Effector CD4-positive, alpha-beta T cell (primary cell): ENCODE results near the gene EPHA10.
"Not testable (repeated sequence)": the region's sequence is repeated elsewhere in the genome, so short reads cannot be mapped to it uniquely, and the experiment has no call there.

Source experiments
- DNase-seq: peaks from one replicate; pipeline ENCODE4 v3.0.0-alpha.2; 2020

EPHA10 gene

DNA sequence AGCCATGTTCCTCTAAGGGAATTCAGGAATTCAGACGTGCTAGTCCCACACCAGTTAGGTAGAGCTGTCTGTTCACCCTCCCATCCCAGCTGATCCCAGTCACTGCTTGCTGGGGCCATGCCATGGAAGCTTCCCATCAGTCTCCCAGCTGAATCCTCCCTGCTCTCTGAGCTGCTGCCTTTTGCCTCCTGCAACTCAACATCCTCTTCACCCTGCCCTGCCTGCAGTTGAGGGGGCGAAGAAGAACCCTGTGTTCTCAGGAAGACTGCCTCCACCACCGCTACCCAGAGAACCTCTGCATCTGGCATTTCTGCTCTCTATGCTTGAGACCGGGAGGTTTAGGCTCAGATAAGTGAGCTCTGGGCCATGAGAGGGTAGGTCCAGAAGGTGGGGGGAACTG, 56.4 kb downstream of the EPHA10 start:
- no peak for DNase-seq

DNA sequence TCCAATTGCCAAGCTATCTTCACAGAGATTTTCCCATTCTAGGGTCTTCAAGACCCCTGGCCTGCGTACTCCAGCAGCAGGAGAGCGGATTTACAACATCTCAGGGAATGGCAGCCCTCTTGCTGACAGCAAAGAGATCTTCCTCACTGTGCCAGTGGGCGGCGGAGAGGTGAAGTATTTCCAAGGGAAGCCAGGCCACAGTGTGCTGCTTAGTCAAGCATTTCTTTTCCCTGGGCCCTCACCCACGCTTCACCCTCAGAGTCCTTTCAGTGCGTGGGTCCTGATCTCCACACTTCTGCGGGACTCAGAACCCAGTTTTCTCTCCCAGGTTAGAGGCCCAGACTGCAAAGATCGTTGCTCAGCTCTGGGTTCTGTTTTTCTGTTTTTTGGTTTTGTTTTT, 59.5 kb downstream of the EPHA10 start:
- no peak for DNase-seq

DNA sequence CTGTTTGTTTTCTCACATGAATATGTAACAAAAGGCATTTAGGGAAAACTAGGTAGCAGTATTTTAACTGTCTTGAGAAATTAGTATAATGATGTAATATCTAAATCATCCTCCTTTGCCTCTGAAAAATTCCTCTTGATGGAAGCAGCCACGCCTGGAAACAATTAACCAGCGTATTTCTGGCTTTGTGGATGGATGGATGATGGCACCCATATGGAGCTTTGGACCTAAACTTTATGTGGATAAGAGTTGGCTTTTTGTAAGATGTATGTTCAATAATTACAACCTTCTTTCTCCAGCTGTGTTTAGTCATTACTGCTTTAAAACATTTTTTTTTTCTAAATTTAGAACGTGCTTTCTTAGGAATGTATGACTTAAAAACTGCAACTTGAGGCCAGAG, 60.0 kb downstream of the EPHA10 start:
- no peak for DNase-seq

DNA sequence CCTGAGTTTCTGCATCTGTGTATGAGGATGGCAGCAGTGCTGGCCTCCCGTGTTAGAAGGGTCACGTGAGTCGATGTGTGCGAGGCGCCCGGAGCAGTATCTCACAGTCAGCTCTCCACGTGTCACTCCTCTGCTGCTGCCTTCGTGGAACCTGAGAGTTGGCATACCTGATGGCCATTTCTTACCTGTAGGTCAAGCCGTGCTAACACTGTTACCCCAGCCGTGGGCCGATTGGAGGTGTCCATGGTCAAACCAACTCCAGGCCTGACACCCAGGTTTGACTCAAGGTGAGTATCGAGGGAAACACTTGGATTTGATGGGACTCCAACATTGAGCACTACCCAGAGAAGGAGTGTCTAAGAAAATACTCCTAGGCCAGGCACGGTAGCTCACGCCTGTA, 61.9 kb downstream of the EPHA10 start:
- DNase-seq, result no peak

DNA sequence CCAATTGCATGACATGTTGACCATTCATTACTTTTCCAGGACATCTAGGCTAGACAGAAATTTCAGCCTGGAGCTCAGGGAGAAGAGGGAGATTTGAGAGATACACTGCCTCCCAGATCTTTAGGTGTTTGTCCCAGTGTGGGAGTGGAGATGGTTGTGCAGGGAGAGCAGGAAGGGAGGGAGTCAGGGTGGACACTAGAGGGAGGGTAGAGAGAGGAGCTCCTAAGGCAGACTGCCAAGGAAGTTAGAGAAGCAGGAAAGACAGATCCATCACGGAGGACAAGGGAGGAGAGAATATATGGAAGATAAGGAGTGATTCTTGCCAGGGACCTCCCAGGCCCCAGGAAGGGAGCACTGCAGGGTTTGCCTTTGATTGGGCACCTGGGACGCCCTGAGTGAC, 63.9 kb downstream of the EPHA10 start:
- no peak for DNase-seq

DNA sequence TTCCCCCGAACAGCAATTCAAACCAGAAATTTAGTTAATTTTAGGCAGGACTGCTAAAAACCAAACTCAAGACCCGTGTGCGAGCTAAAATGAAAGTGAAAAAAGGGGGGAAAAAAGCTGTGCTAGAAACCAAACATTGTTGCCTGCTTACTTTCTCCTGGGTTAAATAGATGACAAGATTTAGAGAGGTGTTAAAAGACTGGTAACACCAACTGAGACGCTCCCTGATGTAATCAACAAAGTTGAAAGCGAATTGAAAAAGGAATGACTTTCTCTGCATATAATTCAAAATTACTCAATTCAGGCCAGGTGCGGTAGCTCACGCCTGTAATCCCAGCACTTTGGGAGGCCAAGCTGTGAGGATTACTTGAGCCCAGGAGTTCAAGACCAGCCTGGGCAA, 65.8 kb downstream of the EPHA10 start:
- no peak for DNase-seq

DNA sequence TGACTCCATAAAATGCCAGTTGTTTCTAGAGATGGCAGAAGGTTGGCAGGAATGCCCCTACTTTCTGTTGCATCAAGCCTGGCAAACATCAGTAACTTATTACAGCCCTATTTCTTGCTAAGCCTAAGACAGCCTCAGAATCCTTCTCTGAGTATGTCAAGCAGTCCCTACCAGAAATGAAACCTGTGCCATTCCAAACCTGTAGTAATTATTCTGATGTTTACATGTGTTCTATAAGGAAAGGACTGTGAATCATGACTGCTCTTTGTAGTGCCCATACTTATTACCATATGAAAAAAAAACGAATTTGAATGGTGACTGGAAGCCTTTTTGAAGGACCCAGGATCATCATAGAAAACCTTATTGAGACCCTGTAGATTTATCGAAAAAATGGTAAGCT, 67.2 kb downstream of the EPHA10 start:
- DNase-seq, result no peak

DNA sequence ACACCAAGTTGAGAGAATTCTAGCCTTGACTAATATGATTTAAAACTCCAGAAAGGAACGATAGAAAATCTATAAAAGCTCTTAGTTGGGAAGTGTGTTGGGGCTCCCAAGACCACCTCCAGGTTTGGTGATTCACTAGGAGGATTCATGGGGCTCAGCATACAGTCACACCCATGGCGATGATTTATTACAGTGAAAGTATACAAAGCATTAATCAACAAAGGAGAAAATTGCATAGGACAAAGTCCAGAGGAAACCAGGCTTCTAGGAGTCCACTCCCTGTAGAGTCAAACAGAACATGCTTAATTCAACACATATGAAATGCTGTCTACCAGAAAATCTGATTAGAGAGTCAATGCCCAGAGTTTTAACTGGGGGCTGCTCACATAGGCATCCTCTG, 67.8 kb downstream of the EPHA10 start:
- DNase-seq, result no peak

DNA sequence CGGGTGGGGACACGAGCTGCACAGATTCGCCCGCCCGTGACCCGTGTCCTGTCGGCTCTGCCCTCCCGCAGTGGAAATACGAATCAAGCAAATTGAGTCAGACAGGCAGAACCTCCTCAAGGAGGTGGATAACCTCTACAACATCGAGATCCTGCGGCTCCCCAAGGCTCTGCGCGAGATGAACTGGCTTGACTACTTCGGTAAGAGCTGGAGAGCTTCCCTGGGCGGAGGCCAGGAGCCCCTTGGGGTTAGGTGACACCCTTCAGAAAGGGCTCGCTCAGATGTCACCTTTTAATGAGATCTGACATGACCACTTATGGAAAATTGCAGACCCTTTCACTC, 72.1 kb downstream of the EPHA10 start:
- no peak for DNase-seq

DNA sequence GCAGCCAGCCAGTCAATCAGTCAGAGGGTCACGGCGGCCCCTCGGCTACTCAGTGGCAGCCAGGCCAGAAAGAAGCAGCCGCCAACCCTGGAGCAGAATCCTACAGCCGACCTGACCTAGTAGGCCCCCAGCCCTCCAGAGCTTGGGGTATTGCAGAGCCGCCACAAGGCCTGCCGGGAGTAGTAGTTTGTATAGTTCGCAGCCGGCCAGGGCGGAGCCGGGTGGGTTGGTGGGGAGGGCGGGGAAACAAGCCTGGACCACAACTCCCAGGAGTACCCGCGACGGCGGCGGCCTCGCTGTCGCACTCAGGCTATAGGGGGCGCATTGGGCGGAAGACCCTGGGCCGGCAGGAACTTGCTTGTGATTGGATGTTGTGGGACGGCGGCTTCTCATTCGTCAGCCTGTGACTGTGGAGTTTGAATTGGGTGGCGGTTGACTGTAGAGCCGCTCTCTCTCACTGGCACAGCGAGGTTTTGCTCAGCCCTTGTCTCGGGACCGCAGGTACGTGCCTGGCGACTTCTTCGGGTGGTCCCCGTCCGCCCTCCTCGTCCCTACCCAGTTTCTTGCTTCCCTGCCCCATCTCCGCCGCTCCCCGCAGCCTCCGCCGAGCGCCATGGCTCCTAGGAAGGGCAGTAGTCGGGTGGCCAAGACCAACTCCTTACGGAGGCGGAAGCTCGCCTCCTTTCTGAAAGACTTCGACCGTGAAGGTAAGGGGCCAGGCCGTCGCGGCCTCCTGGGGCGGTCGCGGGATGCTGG, 72.7 kb downstream of the EPHA10 start, which contains the start of gene CDCA8:
Gene CDCA8, plus strand, starts transcription at position 439 of the 756 bp plus-strand sequence. Its CDS starts 175 bp downstream, at position 614.
- DNase-seq, result peak; percentile 98

DNA sequence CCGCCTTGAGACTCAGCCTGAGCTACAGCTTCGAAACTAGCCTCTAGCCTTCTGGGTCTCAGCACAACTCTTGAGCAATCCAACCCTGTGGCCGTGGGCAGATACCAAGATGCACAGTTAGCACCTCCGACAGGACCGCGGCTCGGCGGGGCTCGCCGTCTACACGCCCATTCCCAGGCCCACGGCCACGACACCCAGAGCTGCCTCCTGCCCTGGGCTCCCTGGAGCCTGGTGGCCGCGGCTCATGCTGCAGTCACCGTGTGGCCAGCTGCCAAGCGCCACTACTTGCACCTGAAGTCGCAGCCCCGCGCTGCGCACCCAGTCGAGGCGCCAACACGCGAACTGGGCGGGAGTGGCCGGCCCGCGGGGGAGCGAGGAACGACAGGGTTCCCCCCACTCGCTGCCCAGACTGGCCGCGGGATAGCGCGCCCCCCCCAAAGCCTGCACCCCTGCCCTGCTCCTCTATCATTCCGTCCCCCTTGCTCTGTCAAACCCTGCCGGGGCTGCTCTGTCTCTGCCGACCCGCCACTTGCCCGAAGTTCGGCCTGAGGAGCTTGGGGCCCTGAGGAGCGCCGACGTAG, 73.3 kb downstream of the EPHA10 start:
- no peak for DNase-seq

DNA sequence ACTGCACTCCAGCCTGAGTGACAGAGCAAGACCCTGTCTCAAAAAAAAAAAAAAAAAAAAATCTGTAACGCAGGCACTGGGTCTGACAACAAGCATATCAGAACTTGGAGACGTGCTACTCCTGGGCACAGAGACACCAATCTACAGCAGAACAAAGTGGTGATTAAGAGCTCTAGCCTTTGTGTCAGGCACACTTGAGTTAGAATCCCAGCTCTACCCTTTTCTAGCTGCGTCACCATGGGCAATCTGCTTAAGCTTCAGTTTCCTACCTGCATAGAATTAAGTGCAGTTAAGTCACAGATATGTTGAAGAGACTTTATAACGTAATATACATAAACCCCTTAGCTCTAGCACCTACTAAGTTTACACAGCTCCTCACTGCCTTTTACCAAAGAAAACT, 76.0 kb downstream of the EPHA10 start:
- DNase-seq, result no peak

DNA sequence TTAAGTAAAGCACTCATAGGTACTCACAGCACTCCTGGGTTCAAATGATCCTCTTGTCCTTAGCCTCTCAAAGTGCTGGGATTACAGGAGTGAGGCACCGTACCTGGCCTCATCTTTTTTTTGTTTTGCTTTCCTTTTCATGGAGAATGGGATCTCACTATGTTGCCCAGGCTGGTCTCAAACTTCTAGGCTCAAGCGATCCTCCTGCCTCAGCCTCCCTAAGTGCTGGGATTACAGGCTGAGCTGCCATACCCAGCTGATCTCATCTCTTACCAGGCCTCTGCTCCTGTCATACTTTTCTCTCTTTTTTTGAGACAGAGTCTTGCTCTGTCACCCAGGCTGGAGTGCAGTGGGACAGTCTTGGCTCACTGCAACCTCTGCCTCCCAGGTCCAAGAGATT, 77.2 kb downstream of the EPHA10 start:
- not testable (repeated sequence) for DNase-seq

DNA sequence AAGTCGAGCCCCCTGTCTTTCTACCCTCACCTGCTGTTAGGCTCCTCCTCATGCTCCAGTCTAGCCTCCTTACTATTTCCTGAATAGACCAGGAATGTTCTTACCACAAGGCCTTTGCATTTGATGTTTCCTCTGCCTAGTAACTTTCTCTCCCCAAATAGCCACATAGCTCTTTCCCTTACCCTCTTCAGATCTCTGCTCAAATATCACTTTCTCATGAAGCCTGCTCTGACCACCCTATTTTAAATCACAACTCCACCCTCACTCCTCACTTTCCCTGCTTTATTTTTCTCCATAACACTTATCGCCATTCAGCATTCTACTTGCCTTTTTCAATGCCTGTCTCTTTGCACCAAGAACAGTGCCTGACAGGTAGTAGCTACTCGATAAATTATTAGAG, 79.2 kb downstream of the EPHA10 start:
- DNase-seq, result no peak

DNA sequence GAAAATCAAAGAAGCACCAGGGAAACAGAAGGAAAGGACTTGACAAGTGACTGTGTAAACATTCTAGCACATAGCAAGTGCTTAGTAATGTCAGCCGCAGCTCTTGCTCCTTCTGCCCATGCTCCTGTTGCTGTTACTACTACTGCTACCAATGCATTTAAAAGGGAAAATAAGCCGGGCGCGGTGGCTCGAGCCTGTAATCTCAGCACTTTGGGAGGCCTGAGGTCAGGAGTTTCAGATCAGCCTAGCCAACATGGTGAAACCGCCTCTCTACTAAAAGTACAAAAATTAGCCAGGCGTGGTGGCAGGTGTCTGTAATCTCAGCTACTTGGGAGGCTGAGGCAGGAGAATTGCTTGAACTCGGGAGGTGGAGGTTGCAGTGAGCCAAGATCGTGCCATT, 80.7 kb downstream of the EPHA10 start:
- not testable (repeated sequence) for DNase-seq

DNA sequence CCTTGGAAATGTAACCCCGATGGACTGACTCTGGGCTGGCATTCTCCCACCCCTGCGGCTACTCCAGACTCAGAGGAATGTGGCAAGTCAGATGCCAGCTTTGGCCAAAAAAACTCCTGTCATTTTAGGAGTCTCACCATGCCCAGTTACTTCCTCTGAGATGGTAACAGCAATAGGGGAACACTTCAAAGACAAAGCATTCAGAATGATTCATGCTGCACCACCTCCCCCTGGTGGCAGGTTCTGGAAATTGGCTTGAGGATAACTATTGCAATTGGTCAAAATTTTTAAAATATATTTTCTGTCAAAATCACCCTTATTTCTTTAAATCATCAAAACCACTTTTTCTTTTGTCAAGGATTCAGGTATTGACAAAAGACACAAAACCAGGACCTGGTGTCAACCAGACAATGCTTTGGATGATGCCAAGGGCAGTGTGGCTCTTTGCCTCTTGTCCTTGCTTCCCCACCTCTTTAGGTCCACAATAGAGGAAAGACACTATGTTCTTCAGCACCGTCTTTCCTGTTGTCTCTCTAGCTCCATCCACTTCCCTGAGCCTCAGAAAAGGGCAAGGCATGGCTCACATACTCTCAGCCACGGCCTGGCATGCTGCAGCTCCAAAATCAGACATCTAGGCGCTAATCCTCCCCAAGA, 82.5 kb downstream of the EPHA10 start:
- DNase-seq, result peak; percentile 79

DNA sequence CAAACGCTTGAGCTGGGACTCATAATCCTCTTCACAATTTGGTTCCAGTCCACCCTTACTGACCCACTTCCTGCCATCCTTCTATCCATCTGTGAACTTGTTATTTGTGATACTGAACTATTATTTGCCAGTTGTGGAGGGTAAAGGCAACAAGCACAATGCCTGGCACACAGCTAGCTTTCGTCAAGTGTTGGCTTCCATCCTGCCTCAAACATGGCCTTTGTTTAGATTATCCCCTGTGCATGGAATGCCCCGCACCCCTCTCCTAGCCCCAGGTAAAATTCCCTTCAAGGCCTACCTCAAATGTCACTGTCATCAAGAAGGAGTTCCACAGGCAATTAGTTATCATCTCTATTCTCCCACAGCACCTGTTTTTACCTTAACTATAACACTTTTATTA, 84.0 kb downstream of the EPHA10 start:
- no peak for DNase-seq

DNA sequence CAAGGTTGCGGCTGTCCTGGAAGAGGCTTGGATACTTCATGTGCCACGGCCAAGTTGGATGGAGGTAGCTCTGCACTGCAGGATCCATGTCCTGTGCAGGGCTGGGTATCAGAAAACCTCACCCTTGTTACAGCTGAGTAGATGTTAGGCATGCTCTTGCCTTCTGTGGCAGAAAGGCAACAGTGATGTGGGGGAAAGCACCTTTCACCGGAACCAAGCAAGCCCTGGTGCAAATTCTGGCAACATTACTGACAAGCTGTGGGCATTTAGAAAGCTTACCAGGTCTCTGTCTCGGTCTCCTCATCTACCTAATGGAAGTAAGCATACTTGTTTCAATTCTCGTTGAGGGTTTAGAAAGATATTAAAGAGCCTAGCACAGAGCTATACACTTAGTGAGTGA, 87.1 kb downstream of the EPHA10 start:
- DNase-seq, result no peak

DNA sequence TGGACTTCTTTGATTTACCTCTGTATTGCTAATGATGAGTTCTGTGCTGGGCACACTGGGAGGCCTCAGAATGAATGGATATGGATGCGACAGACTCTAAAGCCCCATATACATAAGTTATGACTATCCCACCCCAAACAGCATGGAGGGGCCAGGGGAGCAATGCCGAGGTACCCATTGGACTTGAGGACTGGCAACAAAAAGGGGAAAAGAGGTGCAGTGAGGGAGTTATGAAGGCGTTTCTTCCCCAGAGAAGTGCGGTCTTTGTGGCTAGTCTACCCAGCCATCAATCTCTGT, 87.8 kb downstream of the EPHA10 start:
- DNase-seq, result no peak

DNA sequence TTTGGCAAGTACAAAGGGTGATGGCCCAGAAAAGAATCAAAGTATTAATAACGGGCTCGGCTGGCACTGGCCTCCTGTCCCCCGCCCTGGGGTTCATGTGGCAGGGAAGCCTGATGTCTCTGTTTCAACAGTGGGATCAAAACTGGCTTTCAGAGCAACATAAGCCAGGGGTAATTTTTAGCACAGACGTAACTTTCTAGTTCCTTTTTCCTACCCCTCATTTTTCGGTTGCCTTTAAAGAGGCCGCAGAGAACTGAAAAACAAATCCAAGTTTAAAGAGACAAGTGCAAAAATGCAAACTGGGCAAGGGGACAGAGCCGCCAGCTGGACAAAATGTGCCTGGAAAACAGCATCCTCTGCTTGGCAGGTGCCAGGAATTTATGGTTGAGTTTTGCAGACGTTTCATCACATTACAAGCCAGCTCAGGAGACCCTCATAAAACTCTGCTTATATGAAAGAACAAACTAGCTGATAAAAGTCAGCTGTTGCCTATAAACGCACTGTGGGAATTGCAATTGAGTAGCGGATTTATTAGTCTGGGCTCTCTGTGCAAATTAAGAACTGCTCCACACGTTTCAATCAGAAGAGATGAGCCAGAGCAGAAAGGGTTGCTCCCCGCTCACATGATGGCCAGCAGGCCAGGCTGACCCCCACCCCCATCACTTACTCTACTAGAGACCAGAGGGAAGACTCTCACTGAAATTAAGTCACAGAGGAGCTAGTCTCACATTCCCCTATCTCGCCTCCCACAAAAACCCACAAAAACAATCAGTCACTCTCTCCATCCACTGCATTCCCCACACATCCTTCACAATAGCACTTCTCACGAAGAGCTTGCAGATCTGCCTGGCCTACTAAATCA, 88.4 kb downstream of the EPHA10 start:
- DNase-seq, result no peak

DNA sequence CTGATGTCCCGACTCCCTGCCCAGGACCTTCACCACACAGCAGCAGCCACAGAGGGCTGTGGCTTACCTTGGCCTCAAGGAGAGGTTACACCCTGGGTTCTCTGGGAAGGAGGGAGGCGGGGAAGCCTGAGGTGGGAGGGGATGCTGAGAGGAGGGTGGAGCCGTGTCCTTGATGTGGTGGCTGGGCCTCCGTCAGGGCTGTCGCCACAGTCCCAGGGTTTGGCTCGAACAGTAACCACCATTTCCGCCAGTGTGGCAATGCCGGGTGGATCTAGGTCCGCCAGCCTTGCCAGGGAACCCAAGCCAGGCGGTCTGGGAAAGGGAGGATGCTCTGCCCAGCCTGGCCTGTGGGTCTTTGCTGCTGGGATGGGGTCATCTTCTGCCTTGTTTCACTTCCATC, 91.0 kb downstream of the EPHA10 start:
- peak; percentile 38 for DNase-seq

DNA sequence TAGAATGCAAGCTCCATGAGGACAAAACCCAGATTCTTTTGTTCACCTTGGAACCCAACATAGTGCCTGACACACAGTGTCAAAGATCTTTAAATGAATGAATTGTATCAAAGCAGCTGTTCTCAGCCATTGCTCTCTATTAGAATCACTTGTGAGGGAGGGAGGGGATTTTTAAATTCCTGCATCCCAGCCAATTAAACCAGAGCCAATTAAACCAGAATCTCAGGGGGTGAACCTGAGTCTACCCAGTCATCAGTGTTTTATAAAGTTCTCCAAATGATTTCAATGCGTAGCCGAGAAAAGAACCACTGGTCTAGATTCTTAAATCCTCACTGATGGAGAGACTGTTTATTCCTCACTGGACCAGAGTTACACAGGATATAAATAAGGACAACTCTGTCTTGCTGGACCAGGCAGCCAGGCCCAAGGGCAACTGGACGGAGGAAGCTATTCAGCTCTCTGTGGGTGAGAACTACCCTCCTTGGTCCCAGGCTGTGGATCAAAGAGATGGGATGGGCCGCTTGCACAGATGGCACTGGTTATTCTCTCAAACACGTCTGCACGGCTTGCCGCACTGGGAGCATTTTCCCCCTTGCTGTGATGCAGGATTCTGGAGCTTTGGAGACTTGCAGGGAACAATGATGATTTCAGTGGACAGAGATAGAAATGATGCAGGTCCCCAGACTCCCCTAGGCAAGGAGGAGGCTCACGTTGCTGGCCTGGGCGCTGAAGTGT, 92.6 kb downstream of the EPHA10 start:
- no peak for DNase-seq

DNA sequence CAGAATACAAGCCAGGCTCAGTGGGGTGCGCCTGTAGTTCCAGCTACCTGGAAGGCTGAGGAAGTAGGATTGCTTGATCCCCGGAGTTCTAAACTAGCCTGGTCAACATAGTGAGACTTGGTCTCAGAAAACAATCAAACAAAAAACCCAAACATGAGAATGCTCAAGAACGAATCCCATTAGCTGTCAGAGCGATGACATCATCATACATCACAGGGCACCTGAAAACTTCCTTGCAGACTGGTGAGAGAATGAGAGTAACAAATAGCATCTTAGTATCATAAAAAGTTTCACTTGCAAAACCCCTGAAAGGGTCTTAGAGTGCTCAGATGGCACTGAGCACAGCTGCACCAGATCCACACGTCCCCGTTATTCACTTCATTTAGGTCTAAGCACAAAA, 93.7 kb downstream of the EPHA10 start:
- DNase-seq, result no peak
